HEK293 (cell line): Measurements from ENCODE around the gene MYO1E.

ENCODE experiments used
- CTCF ChIA-PET: fragments of 350-600 bp; formaldehyde crosslinking; extraction: SDS; loops from one replicate; lab custom pipeline; 2021; ENCODE audit warnings: antibody characterized with exemption; lab: Yijun Ruan, JAX
- POLR2A ChIA-PET: fragments of 300-600 bp; formaldehyde crosslinking; extraction: SDS; loops from one replicate; lab custom pipeline; 2020; ENCODE audit warnings: antibody characterized with exemption, inconsistent platforms; lab: Yijun Ruan, JAX
- H3K27ac ChIP-seq: fragments of 200-500 bp; sonication (Bioruptor generic); 2 replicates; pipeline ENCODE4 v1.5.1; 2014; ENCODE audit warnings: low read depth, low read length, control low read depth, inconsistent platforms; ENCODE audit errors: extremely low read depth
- H3K36me3 ChIP-seq, 2 experiments: fragments of 200-500 bp in 1 of 2; sonication (Bioruptor generic) in 1 of 2; 1 replicate in 1 of 2; 2 replicates in 1 of 2; pipeline ENCODE4 v1.5.1; 2014 to 2017; ENCODE audit warnings: inconsistent platforms in 2 of 2, low read length in 2 of 2; ENCODE audit not compliant: control insufficient read depth in 2 of 2, insufficient read depth in 1 of 2
- H3K4me1 ChIP-seq: fragments of 200-500 bp; sonication (Bioruptor generic); 2 replicates; pipeline ENCODE4 v1.5.1; 2014; ENCODE audit warnings: mild to moderate bottlenecking, low read length, inconsistent platforms; ENCODE audit not compliant: control insufficient read depth, insufficient read depth
- H3K4me3 ChIP-seq: 2 replicates; pipeline ENCODE4 v1.5.1; 2011; ENCODE audit warnings: low read depth, mild to moderate bottlenecking, control low read depth, low read length, moderate library complexity
- H3K9me3 ChIP-seq: fragments of 200-500 bp; sonication (Bioruptor generic); 2 replicates; pipeline ENCODE4 v1.5.1; 2014; ENCODE audit warnings: low read depth, low read length, inconsistent platforms; ENCODE audit not compliant: control insufficient read depth, insufficient read depth
- CTCF ChIP-seq: fragments of 450-650 bp; formaldehyde crosslinking; IDR thresholded peaks from 2 replicates; pipeline ENCODE4 v1.5.1; 2016; ENCODE audit warnings: missing biosample characterization, missing genetic modification characterization
- GLI4 ChIP-seq: fragments of 450-650 bp; formaldehyde crosslinking; IDR thresholded peaks from 2 replicates; pipeline ENCODE4 v1.5.1; 2016; ENCODE audit warnings: missing biosample characterization, missing genetic modification characterization
- MZF1 ChIP-seq: fragments of 450-650 bp; formaldehyde crosslinking; IDR thresholded peaks from 2 replicates; pipeline ENCODE4 v1.5.1; 2017; ENCODE audit warnings: missing biosample characterization, missing genetic modification characterization, borderline replicate concordance
- ZNF2 ChIP-seq: fragments of 450-650 bp; formaldehyde crosslinking; IDR thresholded peaks from 2 replicates; pipeline ENCODE4 v1.5.1; 2016; ENCODE audit warnings: missing biosample characterization, missing genetic modification characterization
- ZNF223 ChIP-seq: fragments of 450-650 bp; formaldehyde crosslinking; IDR thresholded peaks from 2 replicates; pipeline ENCODE4 v1.5.1; 2016; ENCODE audit warnings: missing biosample characterization, missing genetic modification characterization
- ZNF274 ChIP-seq, 2 experiments: fragments of 200-500 bp in 1 of 2; fragments of 450-650 bp in 1 of 2; sonication (Bioruptor generic) in 1 of 2; formaldehyde crosslinking in 1 of 2; IDR thresholded peaks; 2 replicates each; pipeline versions ENCODE4 v1.5.1 to v1.6.1; 2014 to 2016; ENCODE audit warnings: borderline replicate concordance in 1 of 2, inconsistent platforms in 1 of 2, low read length in 1 of 2, missing biosample characterization in 1 of 2, missing genetic modification characterization in 1 of 2
- ZNF426 ChIP-seq: fragments of 450-650 bp; formaldehyde crosslinking; IDR thresholded peaks from 2 replicates; pipeline ENCODE4 v1.5.1; 2017; ENCODE audit warnings: missing biosample characterization, missing genetic modification characterization, mild to moderate bottlenecking, inconsistent platforms, moderate library complexity
- ZNF488 ChIP-seq: fragments of 450-650 bp; formaldehyde crosslinking; IDR thresholded peaks from 2 replicates; pipeline ENCODE4 v1.5.1; 2016; ENCODE audit warnings: missing biosample characterization, missing genetic modification characterization
- ZNF530 ChIP-seq: fragments of 450-650 bp; formaldehyde crosslinking; IDR thresholded peaks from 2 replicates; pipeline ENCODE4 v1.5.1; 2016; ENCODE audit warnings: low read depth, missing biosample characterization, missing genetic modification characterization
- ZNF571 ChIP-seq: fragments of 450-650 bp; formaldehyde crosslinking; IDR thresholded peaks from 2 replicates; pipeline ENCODE4 v1.5.0; 2017; ENCODE audit warnings: missing biosample characterization, missing genetic modification characterization
- TF ChIP-seq, protein P1 (sequence below): fragments of 450-650 bp; formaldehyde crosslinking; optimal IDR thresholded peaks from 2 replicates; pipeline ENCODE3; 2016; ENCODE audit warnings: missing biosample characterization, mild to moderate bottlenecking, missing genetic modification characterization
- TF ChIP-seq, protein P2 (sequence below): fragments of 450-650 bp; formaldehyde crosslinking; IDR thresholded peaks from 2 replicates; pipeline ENCODE4 v1.5.1; 2017; ENCODE audit warnings: missing biosample characterization, missing genetic modification characterization

MYO1E gene

DNA sequence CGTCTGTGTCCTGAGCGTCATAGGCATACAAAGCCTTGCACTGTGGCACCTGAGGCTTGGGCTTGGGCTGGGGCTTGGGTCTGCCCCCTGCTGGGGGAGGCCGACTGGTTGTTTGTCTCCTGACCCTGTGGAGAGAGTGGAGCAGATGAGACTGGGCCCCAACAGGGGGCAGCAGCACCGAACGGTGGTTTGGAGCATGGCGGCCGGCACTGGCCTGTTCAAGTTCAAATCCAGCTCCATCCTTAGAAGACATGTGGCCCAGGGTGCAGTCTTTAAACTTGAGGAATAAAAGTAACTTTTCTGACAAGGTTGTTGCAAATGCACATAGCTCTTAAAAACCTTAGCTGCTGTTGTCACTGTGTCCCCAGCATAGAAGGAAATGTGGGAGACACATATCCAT lies 234.4 kb downstream of the MYO1E start:
- Histone ChIP-seq H3K4me3 (no peak overlapping the region), H3K36me3 (peaks cover 8 to 74% of the 10 kb centered on the region in 2 experiments; a peak in 2 of 3 replicates), H3K4me1 (no peaks in the 10 kb centered on the region), H3K9me3 (no peaks in the 10 kb centered on the region), H3K27ac (no peak overlapping the region)
- ChIA-PET POLR2A (no interaction called here), CTCF (interaction anchor here (0.6 to 1.7 kb wide), 8 partner anchors 9 to 522 kb away, joined by 3 to 9 read pairs (median 4); no protein-coding TSS in a partner anchor)
- TF ChIP-seq, protein P1, sequence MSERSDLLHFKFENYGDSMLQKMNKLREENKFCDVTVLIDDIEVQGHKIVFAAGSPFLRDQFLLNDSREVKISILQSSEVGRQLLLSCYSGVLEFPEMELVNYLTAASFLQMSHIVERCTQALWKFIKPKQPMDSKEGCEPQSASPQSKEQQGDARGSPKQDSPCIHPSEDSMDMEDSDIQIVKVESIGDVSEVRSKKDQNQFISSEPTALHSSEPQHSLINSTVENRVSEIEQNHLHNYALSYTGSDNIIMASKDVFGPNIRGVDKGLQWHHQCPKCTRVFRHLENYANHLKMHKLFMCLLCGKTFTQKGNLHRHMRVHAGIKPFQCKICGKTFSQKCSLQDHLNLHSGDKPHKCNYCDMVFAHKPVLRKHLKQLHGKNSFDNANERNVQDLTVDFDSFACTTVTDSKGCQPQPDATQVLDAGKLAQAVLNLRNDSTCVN (tag by site-specific recombination) = no peak
- TF ChIP-seq CTCF (tag by site-specific recombination) = peak; percentile 50

DNA sequence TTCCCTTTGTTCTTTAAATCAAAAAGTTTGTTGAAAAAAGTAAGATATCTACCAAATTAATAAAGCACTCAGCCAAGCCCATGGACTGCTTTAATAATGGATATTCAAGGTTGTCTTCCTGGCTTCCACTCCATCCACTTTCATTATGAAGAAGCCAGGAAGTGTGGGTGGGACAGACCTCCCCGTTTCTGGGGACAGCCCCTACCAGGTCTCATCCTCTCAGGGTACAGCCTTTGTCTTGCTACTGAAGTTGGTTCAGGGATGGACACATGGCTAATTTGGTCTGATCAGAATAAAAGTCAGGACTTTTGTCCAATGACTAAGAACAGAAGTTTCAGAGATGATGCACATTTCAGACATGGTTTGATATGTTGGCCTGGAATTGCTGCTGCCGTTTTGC lies 235.1 kb downstream of the MYO1E start:
- no peaks in the 10 kb centered on the region for H3K9me3 ChIP-seq
- H3K4me1 ChIP-seq = no peaks in the 10 kb centered on the region
- no peak for TF ChIP-seq ZNF426 (tag by site-specific recombination)
- TF ChIP-seq GLI4 = no peak
- TF ChIP-seq ZNF274 (IDR thresholded peaks at IDR 0.05; ENCODE audit: low read length) = no peak
- no peak for TF ChIP-seq ZNF274 (tag by site-specific recombination; IDR thresholded peaks at IDR 0.05; ENCODE audit: borderline replicate concordance)
- TF ChIP-seq ZNF571 (tag by site-specific recombination) = no peak
- TF ChIP-seq CTCF (tag by site-specific recombination) = no peak
- TF ChIP-seq ZNF223 (tag by site-specific recombination) = no peak
- TF ChIP-seq ZNF2 = no peak
- TF ChIP-seq ZNF488 = no peak
- TF ChIP-seq MZF1 (tag by site-specific recombination) = no peak
- ChIA-PET CTCF (interaction anchor here (0.6 to 1.7 kb wide), 5 partner anchors 20 to 391 kb away, joined by 3 to 9 read pairs (median 4); no protein-coding TSS in a partner anchor), POLR2A (no interaction called here)
- H3K36me3 ChIP-seq = peaks cover 8 to 77% of the 10 kb centered on the region in 2 experiments; a peak in 2 of 3 replicates
- H3K27ac ChIP-seq = no peak overlapping the region
- no peak overlapping the region for H3K4me3 ChIP-seq

DNA sequence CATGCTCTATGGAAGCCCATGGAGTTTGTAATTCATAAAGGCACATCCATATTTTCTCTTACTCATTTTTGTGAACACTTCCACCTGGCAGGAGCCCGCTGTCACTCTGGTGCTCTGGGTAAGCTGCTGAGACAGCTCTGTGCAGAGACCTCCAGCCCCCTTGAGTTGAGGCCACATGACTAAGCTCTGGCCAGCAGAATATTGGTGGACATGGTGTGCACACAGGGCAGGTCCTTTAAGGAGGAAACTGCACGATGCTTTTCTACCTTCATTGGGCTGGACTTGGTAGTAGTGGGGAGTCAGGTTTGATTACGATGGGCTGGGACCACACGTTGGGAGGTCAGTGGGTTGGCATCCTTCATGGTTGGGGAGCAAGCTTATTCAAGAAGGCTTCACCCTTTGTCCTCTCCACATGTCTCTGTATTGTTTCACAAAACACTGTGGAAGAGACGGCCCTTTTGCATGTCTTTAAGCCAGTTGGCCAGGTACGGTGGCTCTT lies 238.7 kb downstream of the MYO1E start:
- TF ChIP-seq, protein P2, sequence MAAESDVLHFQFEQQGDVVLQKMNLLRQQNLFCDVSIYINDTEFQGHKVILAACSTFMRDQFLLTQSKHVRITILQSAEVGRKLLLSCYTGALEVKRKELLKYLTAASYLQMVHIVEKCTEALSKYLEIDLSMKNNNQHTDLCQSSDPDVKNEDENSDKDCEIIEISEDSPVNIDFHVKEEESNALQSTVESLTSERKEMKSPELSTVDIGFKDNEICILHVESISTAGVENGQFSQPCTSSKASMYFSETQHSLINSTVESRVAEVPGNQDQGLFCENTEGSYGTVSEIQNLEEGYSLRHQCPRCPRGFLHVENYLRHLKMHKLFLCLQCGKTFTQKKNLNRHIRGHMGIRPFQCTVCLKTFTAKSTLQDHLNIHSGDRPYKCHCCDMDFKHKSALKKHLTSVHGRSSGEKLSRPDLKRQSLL (tag by site-specific recombination) = no peak
- TF ChIP-seq ZNF530 (tag by site-specific recombination) = no peak
- TF ChIP-seq, all 188 proteins: peak for 0
- Histone ChIP-seq H3K27ac (no peak overlapping the region), H3K36me3 (peaks cover 5 to 88% of the 10 kb centered on the region in 2 experiments; a peak in 2 of 3 replicates), H3K9me3 (no peaks in the 10 kb centered on the region), H3K4me3 (no peak overlapping the region), H3K4me1 (no peaks in the 10 kb centered on the region)
- ChIA-PET CTCF (no interaction called here), POLR2A (no interaction called here)
